K562 treated with DMSO at 1 percent for 12 hours (cell line): ENCODE results near the gene INTS1. TPM values are rescaled to one million over a fixed set of nuclear protein-coding genes. Genes with fewer than 3 reads are reported as not detected.

Experiments
- total RNA-seq: library from RNA; unstranded; fragments of 300-600 nt; gene quantifications from 2 replicates; pipeline ENCODE4 v1.2.3, GENCODE V29; 2022; ENCODE audit not compliant: insufficient read depth

The INTS1 gene
- 65.1 and 80.8 TPM in 2 replicates for total RNA-seq

GRCh38 chr7:1503816-1504775 lies at the start of gene INTS1:
Gene INTS1 (minus strand): TSS chr7:1504389. CDS start chr7:1503960, 429 bp downstream.

GRCh38 chr7:1458683-1459511 lies 45.3 kb downstream of the INTS1 start, which contains the start of gene MICALL2:
Gene MICALL2 (minus strand): TSS chr7:1459470. CDS start chr7:1459326, 144 bp downstream.

Other genes with a start within 250 kb of the INTS1 start
- gene MICALL2, start 44.9 kb downstream of the INTS1 start, total RNA-seq: 41.6 and 43.7 TPM in 2 replicates
- gene MAFK, start 26.3 kb upstream of the INTS1 start, total RNA-seq: 7.6 and 14.1 TPM in 2 replicates
- gene TMEM184A, start 51.8 kb upstream of the INTS1 start, total RNA-seq: not detected in 2 replicates
- gene PSMG3, start 65.6 kb upstream of the INTS1 start, total RNA-seq: 74.7 and 100 TPM in 2 replicates
- gene ELFN1, start 165.9 kb upstream of the INTS1 start, total RNA-seq: 0.20 TPM in 1 of 2 replicates, not detected in the other